ENCODE measurements around the gene RBM28.

The RBM28 gene

GRCh38 chr7:128255271-128255670 lies 88.4 kb downstream of the RBM28 start:
- no peak for DNase-seq

GRCh38 chr7:128254470-128254869 lies 89.2 kb downstream of the RBM28 start:
- no peak for DNase-seq

GRCh38 chr7:128253701-128254100 lies 90.0 kb downstream of the RBM28 start:
- no peak for DNase-seq

GRCh38 chr7:128251337-128251736 lies 92.4 kb downstream of the RBM28 start:
- no peak for DNase-seq

Measured in islet precursor cell (in vitro differentiated cells).